COLO829 (cell line): Measurements from ENCODE around the gene CMBL.
"Not testable (repeated sequence)": the region's sequence is repeated elsewhere in the genome, so short reads cannot be mapped to it uniquely, and the experiment has no call there.

Experiments
- DNase-seq: peaks from one replicate; pipeline ENCODE4 v3.0.0; 2012; ENCODE audit warnings: low spot score

CMBL gene

DNA sequence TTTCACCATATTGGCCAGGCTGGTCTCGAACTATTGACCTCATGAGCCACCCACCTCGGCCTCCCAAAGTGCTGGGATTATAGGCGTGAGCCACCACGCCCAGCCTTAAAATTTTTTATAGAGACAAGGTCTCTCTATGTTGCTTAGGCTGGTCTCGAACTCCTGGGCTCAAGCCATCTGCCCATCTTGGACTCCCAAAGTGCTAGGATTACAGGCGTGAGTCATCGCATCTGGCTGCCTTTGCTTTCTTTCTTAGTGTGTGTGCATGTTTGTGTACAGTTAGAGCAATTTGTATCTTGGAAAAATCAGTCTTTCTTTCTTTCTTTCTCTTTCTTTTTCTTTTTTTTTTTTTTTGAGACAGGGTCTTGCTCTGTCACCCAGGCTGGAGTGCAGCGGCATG is 22.3 kb downstream of the CMBL start:
- not testable (repeated sequence) for DNase-seq

- peak; percentile 67 for DNase-seq
Observed at GRCh38 chr5:10283927-10284635, 23.6 kb downstream of the CMBL start.

- no peak for DNase-seq
Observed at GRCh38 chr5:10279925-10280720, 27.6 kb downstream of the CMBL start.

GRCh38 chr5:10279328-10279727 is 28.4 kb downstream of the CMBL start:
- no peak for DNase-seq

DNA sequence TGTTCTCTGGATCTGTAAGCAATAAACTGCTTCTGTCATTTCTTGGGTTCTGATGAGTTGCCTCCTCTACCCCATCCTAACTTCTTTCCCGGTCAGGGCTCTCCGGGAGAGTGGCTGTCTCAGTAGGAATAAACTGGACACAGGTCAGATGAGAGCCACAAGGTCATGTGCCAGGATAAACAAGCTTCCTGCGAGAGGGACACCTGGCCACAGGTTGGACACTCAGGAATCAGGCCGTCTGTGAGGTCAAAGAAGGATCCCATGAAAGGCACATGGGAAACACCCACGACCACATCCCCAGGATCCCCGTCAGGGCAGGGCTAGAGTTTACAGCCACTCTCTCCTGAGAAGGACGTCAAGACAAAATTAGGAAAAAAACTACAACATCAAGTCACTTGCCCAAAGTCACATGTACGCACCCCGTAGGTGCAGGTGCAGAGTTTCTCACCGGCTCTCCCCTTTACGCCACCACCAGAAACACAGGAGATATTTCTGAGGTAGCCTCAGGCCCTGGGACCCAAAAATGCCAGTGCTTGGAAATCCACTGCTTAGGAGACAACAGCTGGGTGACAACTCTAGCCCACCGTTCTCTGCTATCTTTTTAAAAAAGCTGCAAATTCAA is 28.9 kb downstream of the CMBL start:
- DNase-seq = no peak

GRCh38 chr5:10277773-10278630 is 29.7 kb downstream of the CMBL start:
- DNase-seq = no peak

DNA sequence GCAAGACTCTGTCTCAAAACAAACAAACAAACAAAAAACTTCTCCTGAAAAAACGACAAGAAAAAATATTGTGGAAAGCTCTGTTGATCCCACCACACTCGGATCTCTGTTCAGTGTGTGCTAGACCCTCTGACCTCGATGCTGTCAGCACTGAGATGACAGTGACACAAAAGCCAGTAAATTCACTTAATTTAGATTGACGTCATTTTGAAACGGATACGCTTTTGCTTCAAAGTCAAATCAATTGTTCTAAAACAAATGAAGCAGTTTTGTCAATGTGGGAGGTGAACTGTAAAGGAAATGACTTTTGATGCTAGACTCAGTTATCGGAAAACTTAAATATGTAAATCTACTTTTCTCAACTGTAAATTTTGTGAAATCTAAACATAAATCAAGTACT is 31.0 kb downstream of the CMBL start:
- DNase-seq = no peak

GRCh38 chr5:10275991-10276390 is 31.7 kb downstream of the CMBL start:
- no peak for DNase-seq

DNA sequence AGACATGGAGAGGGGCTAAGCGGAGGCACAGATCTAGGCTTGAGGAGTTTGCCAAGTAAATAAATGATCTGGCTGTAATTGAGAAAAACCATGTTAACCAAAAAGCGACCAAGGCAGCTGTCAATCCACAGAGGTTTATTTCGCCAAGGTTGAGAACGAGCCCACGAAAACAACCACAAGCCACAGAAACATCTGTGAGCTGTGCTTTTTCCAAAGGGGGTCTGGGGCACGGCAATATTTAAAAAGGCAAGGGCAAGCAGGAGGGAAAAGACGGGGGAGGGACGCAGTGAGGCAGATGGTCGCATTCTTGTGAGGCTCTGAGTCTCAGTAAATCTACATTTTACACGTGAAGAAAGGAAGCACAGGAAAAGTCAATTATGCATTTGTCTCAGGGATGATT is 32.2 kb downstream of the CMBL start:
- DNase-seq = no peak

DNA sequence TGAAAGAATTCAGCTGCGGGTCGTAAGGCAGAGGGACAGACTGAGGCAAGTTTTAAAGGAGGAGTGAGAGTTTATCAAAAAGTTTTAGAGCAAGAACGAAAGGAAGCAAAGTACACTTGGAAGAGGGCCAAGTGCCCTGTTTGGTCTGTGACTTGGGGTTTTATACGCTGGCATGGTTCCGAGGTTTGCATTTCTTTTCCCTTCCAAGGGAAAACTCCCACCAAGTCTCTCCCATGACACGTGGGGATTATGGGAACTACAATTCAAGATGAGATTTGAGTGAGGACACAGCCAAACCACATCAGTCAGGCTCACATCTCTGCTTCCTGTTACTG is 34.9 kb downstream of the CMBL start:
- not testable (repeated sequence) for DNase-seq

- DNase-seq = no peak
Observed at GRCh38 chr5:10272053-10272874, 35.4 kb downstream of the CMBL start.

DNA sequence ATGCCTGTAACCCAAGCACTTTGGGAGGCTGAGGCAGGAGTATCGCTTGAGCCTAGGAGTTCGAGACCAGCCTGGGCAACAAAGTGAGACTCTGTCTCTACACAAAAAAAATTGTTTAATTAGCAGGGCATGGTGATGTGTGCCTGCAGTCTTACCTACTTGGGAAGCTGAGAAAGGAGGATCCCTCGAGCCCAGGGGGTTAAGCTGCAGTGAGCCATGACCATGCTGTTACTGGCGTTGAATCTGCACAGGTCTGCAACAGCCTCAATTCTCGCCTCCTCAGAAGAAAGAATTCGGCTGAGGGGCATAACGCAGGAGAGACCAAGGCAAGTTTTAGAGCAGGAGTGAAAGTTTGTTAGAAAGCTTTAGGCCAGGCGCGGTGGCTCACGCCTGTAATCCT is 39.6 kb downstream of the CMBL start:
- DNase-seq = no peak

DNA sequence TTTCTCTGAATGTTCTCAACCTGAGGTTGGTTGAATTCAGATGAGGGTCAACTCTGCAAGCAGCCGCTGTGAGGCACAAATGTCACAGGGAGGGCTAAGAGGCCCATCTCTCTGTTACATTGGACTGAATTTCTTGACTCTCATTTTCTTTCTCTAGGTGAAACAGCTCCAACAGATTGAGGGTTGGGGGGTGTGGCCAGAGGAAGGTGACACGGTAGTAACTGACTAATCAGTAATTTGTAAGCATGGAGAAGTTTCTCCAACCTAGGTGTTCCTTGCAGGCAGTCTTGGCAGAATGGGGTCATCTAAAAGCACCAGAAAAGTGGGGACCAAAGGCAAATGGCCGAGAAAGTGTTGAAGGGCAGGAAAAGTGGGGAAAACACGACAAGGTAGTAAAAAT is 40.9 kb downstream of the CMBL start:
- DNase-seq = no peak

DNA sequence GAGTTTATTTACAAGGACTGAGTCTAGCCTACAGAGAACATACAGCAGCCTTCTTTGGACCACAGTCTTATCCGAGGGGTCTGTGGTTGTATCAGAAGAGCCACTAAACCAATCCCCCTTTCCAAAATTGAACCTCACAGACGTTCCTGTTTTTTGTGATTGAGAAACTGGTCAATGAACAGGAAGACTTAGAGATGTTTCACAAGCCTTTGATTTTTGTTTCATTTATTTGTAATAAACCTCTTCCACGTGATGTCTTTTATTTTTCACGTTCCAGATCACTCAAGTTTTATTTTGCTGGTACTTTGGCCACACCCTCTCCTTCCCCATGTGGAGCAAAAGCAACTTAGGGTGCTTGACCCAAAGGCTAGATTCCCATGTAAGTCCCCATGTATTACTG is 41.6 kb downstream of the CMBL start:
- DNase-seq = no peak

DNA sequence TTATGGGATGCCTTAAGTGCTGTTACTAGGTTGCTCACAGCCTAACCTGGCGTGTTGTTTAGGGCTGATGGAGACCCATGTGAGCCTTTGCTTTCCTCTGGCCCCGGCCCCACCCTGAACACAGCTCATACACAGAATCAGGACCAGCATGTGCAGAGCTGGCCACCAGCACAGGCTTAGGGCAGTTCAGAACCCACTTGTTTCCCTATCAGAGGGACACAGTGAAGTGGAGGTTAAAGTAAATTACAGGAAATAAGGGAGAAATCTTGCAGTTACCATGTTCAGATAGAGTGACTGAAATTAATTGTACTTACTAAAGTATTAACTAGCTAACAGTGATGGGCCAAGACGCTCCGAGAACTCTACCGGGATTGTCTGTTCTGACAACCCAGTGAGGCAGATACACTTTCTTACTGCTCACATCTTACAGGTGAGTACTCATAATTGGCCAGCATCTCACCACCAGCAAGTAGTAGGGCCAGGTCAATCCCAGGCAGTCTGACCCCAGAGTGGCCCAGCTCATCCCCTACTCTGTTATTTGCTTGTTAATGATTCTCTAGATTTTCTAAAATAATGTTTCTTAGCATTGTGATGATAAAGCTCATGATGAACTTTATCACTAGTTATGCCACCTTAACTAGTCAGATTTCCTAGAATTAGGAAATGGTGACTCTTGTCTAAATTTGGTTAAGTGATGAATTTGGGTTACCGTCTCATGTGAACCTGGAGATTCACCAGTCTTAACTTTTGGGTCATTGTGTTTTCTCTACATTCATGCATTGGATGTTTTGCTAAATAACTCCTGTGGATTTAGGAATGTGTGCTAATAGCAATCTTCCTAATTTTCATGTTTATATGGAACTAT is 42.2 kb downstream of the CMBL start:
- DNase-seq = no peak

- DNase-seq = no peak
Observed at GRCh38 chr5:10264604-10265003, 43.1 kb downstream of the CMBL start.

GRCh38 chr5:10262995-10263394 is 44.7 kb downstream of the CMBL start:
- no peak for DNase-seq

GRCh38 chr5:10262121-10262774 is 45.5 kb downstream of the CMBL start:
- no peak for DNase-seq

DNA sequence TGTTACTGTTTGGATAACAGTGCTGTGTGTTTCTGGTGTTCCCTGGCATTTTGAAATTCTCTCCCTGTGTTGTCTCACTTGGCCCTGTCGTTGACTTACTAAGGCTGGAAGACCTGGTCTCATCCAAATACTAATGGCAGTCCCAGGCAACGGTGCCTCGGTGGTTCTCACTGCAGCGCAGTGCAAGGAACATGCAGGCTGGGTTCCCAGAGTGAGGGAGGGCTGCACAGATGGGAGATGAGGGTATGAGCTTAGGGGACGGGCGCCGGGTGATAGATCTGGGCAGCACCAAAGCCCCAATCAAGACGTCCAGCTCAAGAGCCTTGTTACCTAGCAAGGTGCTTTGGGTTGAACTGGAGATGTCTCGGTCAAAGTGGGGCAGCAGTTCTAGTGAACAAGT is 46.6 kb downstream of the CMBL start:
- no peak for DNase-seq

GRCh38 chr5:10259899-10260298 is 47.8 kb downstream of the CMBL start:
- DNase-seq = no peak
